OCI-LY3 (cell line): Measurements from ENCODE around the gene PDLIM5.
"Not testable (repeated sequence)": the region's sequence is repeated elsewhere in the genome, so short reads cannot be mapped to it uniquely, and the experiment has no call there.

Source experiments
- H2AFZ ChIP-seq: fragments of 200-600, 300-600 bp; shearing (Covaris generic); 2 replicates; pipeline ENCODE4 v1.6.0; 2014; ENCODE audit warnings: antibody characterized with exemption, low read depth, low read length
- H3K27ac ChIP-seq: fragments of 200-600, 300-600 bp; sonication (generic); 2 replicates; pipeline ENCODE4 v1.5.1; 2014; ENCODE audit warnings: mild to moderate bottlenecking, low read length, moderate library complexity, mixed read lengths
- H3K27me3 ChIP-seq: fragments of 200-600, 300-600 bp; sonication (generic); 2 replicates; pipeline ENCODE4 v1.6.1; 2014; ENCODE audit warnings: low read depth, low read length, mixed read lengths
- H3K36me3 ChIP-seq: fragments of 200-600, 300-600 bp; sonication (generic); replicated peaks from 2 replicates; pipeline ENCODE3; 2014; ENCODE audit warnings: low read depth, low read length, mixed read lengths
- H3K4me1 ChIP-seq: fragments of 300-600, 200-600 bp; sonication (generic); 2 replicates; pipeline ENCODE4 v1.6.1; 2014; ENCODE audit warnings: low read length, mixed read lengths
- H3K4me2 ChIP-seq: fragments of 200-600, 300-600 bp; sonication (generic); 2 replicates; pipeline ENCODE4 v1.6.1; 2014; ENCODE audit warnings: low read length, mixed read lengths
- H3K4me3 ChIP-seq: fragments of 300-600, 200-600 bp; sonication (generic); 2 replicates; pipeline ENCODE4 v1.5.1; 2014; ENCODE audit warnings: antibody characterized with exemption, mild to moderate bottlenecking, low read length, moderate library complexity
- H3K79me2 ChIP-seq: fragments of 300-600, 200-600 bp; shearing (Covaris generic); 2 replicates; pipeline ENCODE4 v1.6.1; 2014; ENCODE audit warnings: mild to moderate bottlenecking, low read length, mixed read lengths
- H3K9ac ChIP-seq: fragments of 300-600, 200-600 bp; shearing (Covaris generic); 2 replicates; pipeline ENCODE4 v1.6.0; 2014; ENCODE audit warnings: mild to moderate bottlenecking, low read length, moderate library complexity
- H3K9me3 ChIP-seq: fragments of 200-600, 300-600 bp; shearing (Covaris generic); 2 replicates; pipeline ENCODE4 v1.6.1; 2014; ENCODE audit warnings: low read length, mixed read lengths; ENCODE audit not compliant: insufficient read depth
- H4K20me1 ChIP-seq: fragments of 200-600, 300-600 bp; sonication (generic); 2 replicates; pipeline ENCODE4 v1.6.1; 2016; ENCODE audit warnings: low read length, mixed read lengths; ENCODE audit not compliant: insufficient read depth
- CTCF ChIP-seq: fragments of 200-600, 300-600 bp; sonication (generic); IDR thresholded peaks from 2 replicates; pipeline ENCODE4 v1.5.1; 2014; ENCODE audit warnings: antibody characterized with exemption, low read length, low read depth
- EZH2phosphoT487 ChIP-seq: fragments of 200-600 bp; shearing (Covaris generic); IDR thresholded peaks from 2 replicates; pipeline ENCODE4 v1.6.1; 2018; ENCODE audit warnings: antibody characterized with exemption, mixed run types, low read depth

Gene PDLIM5

GRCh38 chr4:94475794-94476193, 24.1 kb downstream of the PDLIM5 start:
- no peak overlapping the region for H3K9ac ChIP-seq
- H3K4me1 ChIP-seq, result no peaks in the 10 kb centered on the region
- H3K4me3 ChIP-seq, result no peak overlapping the region
- H3K27me3 ChIP-seq, result no peaks in the 10 kb centered on the region
- H4K20me1 ChIP-seq, result no peaks in the 10 kb centered on the region
- H3K4me2 ChIP-seq, result no peak overlapping the region
- no peaks in the 10 kb centered on the region for H3K9me3 ChIP-seq
- TF ChIP-seq CTCF (no peak), EZH2phosphoT487 (no peak)
- H3K36me3 ChIP-seq, result no peaks in the 10 kb centered on the region
- H3K79me2 ChIP-seq, result no peaks in the 10 kb centered on the region
- H2AFZ ChIP-seq, result no peak overlapping the region
- no peak overlapping the region for H3K27ac ChIP-seq

GRCh38 chr4:94477227-94477626, 25.5 kb downstream of the PDLIM5 start:
- no peaks in the 10 kb centered on the region for H3K4me1 ChIP-seq
- H3K9me3 ChIP-seq, result no peaks in the 10 kb centered on the region
- H3K36me3 ChIP-seq, result no peaks in the 10 kb centered on the region
- H3K79me2 ChIP-seq, result no peaks in the 10 kb centered on the region
- no peaks in the 10 kb centered on the region for H4K20me1 ChIP-seq
- no peak overlapping the region for H3K4me3 ChIP-seq
- H3K27me3 ChIP-seq, result no peaks in the 10 kb centered on the region
- H3K9ac ChIP-seq, result no peak overlapping the region
- no peak overlapping the region for H3K4me2 ChIP-seq
- TF ChIP-seq CTCF (no peak), EZH2phosphoT487 (no peak)
- no peak overlapping the region for H2AFZ ChIP-seq
- H3K27ac ChIP-seq, result no peak overlapping the region

GRCh38 chr4:94478805-94479204, 27.1 kb downstream of the PDLIM5 start:
- not testable (repeated sequence) for H3K4me3 ChIP-seq, H3K4me2 ChIP-seq, H3K36me3 ChIP-seq, H3K27me3 ChIP-seq, H2AFZ ChIP-seq, H3K9me3 ChIP-seq, H3K79me2 ChIP-seq, H3K4me1 ChIP-seq, H3K27ac ChIP-seq, H4K20me1 ChIP-seq, H3K9ac ChIP-seq

GRCh38 chr4:94479358-94480141, 27.8 kb downstream of the PDLIM5 start:
- no peak overlapping the region for H2AFZ ChIP-seq
- no peaks in the 10 kb centered on the region for H3K4me1 ChIP-seq
- no peak overlapping the region for H3K27ac ChIP-seq
- no peak overlapping the region for H3K4me3 ChIP-seq
- no peaks in the 10 kb centered on the region for H4K20me1 ChIP-seq
- TF ChIP-seq EZH2phosphoT487 (no peak), CTCF (no peak)
- H3K9ac ChIP-seq, result no peak overlapping the region
- no peak overlapping the region for H3K4me2 ChIP-seq
- H3K9me3 ChIP-seq, result no peaks in the 10 kb centered on the region
- H3K36me3 ChIP-seq, result no peaks in the 10 kb centered on the region
- no peaks in the 10 kb centered on the region for H3K27me3 ChIP-seq
- no peaks in the 10 kb centered on the region for H3K79me2 ChIP-seq
